ENCODE results near the gene CACNA1E.
"Not testable (repeated sequence)": the region's sequence is repeated elsewhere in the genome, so short reads cannot be mapped to it uniquely, and the experiment has no call there.

Gene CACNA1E

GRCh38 chr1:181518152-181518551 is 34.8 kb downstream of the CACNA1E start:
- DNase-seq, result no peak

GRCh38 chr1:181522864-181523263 is 39.5 kb downstream of the CACNA1E start:
- no peak for DNase-seq

GRCh38 chr1:181525104-181525721 is 41.9 kb downstream of the CACNA1E start:
- DNase-seq, result no peak

- DNase-seq, result not testable (repeated sequence)
These were observed 44.9 kb downstream of the CACNA1E start for GRCh38 chr1:181528241-181528640.

GRCh38 chr1:181531441-181531840 is 48.1 kb downstream of the CACNA1E start:
- DNase-seq, result no peak

- DNase-seq, result no peak
These were observed 48.8 kb downstream of the CACNA1E start for GRCh38 chr1:181531951-181532600.

- no peak for DNase-seq
These were observed 55.5 kb downstream of the CACNA1E start for GRCh38 chr1:181538836-181539235.

- no peak for DNase-seq
These were observed 58.1 kb downstream of the CACNA1E start for GRCh38 chr1:181541458-181541857.

- DNase-seq, result no peak
These were observed 58.6 kb downstream of the CACNA1E start for GRCh38 chr1:181541947-181542346.

GRCh38 chr1:181542406-181542805 is 59.1 kb downstream of the CACNA1E start:
- DNase-seq, result not testable (repeated sequence)

- DNase-seq, result no peak
These were observed 62.1 kb downstream of the CACNA1E start for GRCh38 chr1:181545395-181545794.

- no peak for DNase-seq
These were observed 65.2 kb downstream of the CACNA1E start for GRCh38 chr1:181548497-181548896.

GRCh38 chr1:181551249-181551648 is 67.9 kb downstream of the CACNA1E start:
- no peak for DNase-seq

GRCh38 chr1:181551754-181552153 is 68.4 kb downstream of the CACNA1E start:
- DNase-seq, result no peak

- no peak for DNase-seq
These were observed 71.1 kb downstream of the CACNA1E start for GRCh38 chr1:181554465-181554864.

GRCh38 chr1:181556631-181557030 is 73.3 kb downstream of the CACNA1E start:
- DNase-seq, result no peak

- no peak for DNase-seq
These were observed 74.0 kb downstream of the CACNA1E start for GRCh38 chr1:181557313-181557712.

- no peak for DNase-seq
These were observed 75.1 kb downstream of the CACNA1E start for GRCh38 chr1:181558416-181558815.

- DNase-seq, result no peak
These were observed 75.8 kb downstream of the CACNA1E start for GRCh38 chr1:181559142-181559541.

- DNase-seq, result no peak
These were observed 79.1 kb downstream of the CACNA1E start for GRCh38 chr1:181562395-181562794.

- DNase-seq, result no peak
These were observed 85.4 kb downstream of the CACNA1E start for GRCh38 chr1:181568736-181569135.

- DNase-seq, result no peak
These were observed 94.2 kb downstream of the CACNA1E start for GRCh38 chr1:181577475-181577874.

- DNase-seq, result no peak
These were observed 100.3 kb downstream of the CACNA1E start for GRCh38 chr1:181583598-181583997.

- DNase-seq, result no peak
These were observed 104.6 kb downstream of the CACNA1E start for GRCh38 chr1:181587870-181588438.

- no peak for DNase-seq
These were observed 105.3 kb downstream of the CACNA1E start for GRCh38 chr1:181588631-181589030.

Measured in NCI-H1694 (cell line).